K562 (cell line): ENCODE measurements around the gene PPAN. TPM values are rescaled to one million over a fixed set of nuclear protein-coding genes. Genes with fewer than 3 reads are reported as not detected.

ENCODE experiments used
- ETV6 ChIP-seq, 3 experiments: fragments of 150-350 bp in 1 of 3; sonication (generic) in 1 of 3; formaldehyde crosslinking in 1 of 3; IDR thresholded peaks; 2 replicates each; pipeline versions ENCODE4 v1.6.1 to v1.8.0; 2014 to 2022; ENCODE audit warnings: borderline replicate concordance in 2 of 3, low read depth in 2 of 3, antibody characterized with exemption in 1 of 3, low read length in 1 of 3, mild to moderate bottlenecking in 1 of 3, missing genetic modification reagents in 1 of 3
- GTF2A2 ChIP-seq: IDR thresholded peaks from 2 replicates; pipeline ENCODE4 v1.6.1; 2016; ENCODE audit warnings: mild to moderate bottlenecking, missing genetic modification characterization, missing compliant biosample characterization
- MGA ChIP-seq: fragments of 450-650 bp; IDR thresholded peaks from 2 replicates; pipeline ENCODE4 v1.6.1; 2016; ENCODE audit warnings: mild to moderate bottlenecking, moderate library complexity
- NFIX ChIP-seq: fragments of 250-450 bp; sonication (Bioruptor Pico); IDR thresholded peaks from 2 replicates; pipeline ENCODE4 v1.4.0; 2020; ENCODE audit warnings: low read depth, mild to moderate bottlenecking, moderate library complexity
- SRSF9 ChIP-seq: fragments of 200-400 bp; formaldehyde crosslinking; IDR thresholded peaks from 2 replicates; pipeline ENCODE4 v1.6.1; 2017; ENCODE audit warnings: low read depth, low read length, borderline replicate concordance
- SUPT5H ChIP-seq: fragments of 450-650 bp; IDR thresholded peaks from 2 replicates; pipeline ENCODE4 v1.6.1; 2016
- ZNF583 ChIP-seq: fragments of 250-450 bp; sonication (Bioruptor Pico); IDR thresholded peaks from 2 replicates; pipeline ENCODE4 v1.4.0; 2020
- ZNF584 ChIP-seq: fragments of 200-800 bp; sonication (Bioruptor generic); IDR thresholded peaks from 2 replicates; pipeline ENCODE4 v1.6.1; 2016; ENCODE audit warnings: low read depth, mild to moderate bottlenecking, missing genetic modification characterization, missing compliant biosample characterization
- polyA plus RNA-seq, 8 experiments: library from polyadenylated mRNA; depleted of rRNA in 4 of 8; stranded (reverse) in 5 of 8; unstranded in 3 of 8; fragments of >200 nt; fragmentation: Nextera tagmentation in 2 of 8; fragmentation: Illumina TruSeq in 1 of 8; extraction: Ambion mirVana in 2 of 8; extraction: Trizol in 1 of 8; gene quantifications; 2 replicates each; pipeline versions ENCODE4 v1.2.1 to v1.2.3, GENCODE V29; 2011 to 2014; ENCODE audit warnings: inconsistent platforms in 1 of 8, missing spikeins in 1 of 8
- total RNA-seq, 7 experiments: library from RNA; depleted of rRNA in 6 of 7; stranded (reverse); fragments of >200 nt in 6 of 7; fragmentation: Illumina TruSeq in 2 of 7; extraction: Trizol in 2 of 7; gene quantifications; 2 replicates each; pipeline versions ENCODE4 v1.2.1 to v1.2.3, GENCODE V29; 2011 to 2021; ENCODE audit warnings: low replicate concordance in 1 of 7
- TF ChIP-seq, protein P1 (sequence below): fragments of 250-450 bp; sonication (Bioruptor Pico); IDR thresholded peaks from 2 replicates; pipeline ENCODE4 v1.4.0; 2020
- TF ChIP-seq, protein P2 (sequence below): fragments of 450-650 bp; formaldehyde crosslinking; IDR thresholded peaks from 2 replicates; pipeline ENCODE4 v1.4.0; 2022; ENCODE audit warnings: missing genetic modification characterization
- TF ChIP-seq, protein P3 (sequence below): fragments of 450-650 bp; formaldehyde crosslinking; conservative IDR thresholded peaks from 2 replicates; pipeline ENCODE4 v1.4.0; 2022; ENCODE audit warnings: mild to moderate bottlenecking, missing genetic modification characterization
- TF ChIP-seq, protein P4 (sequence below): fragments of 250-450 bp; sonication (Bioruptor Pico); IDR thresholded peaks from 2 replicates; pipeline ENCODE4 v1.8.0; 2021; ENCODE audit warnings: borderline replicate concordance, mild to moderate bottlenecking, moderate library complexity; ENCODE audit not compliant: poor library complexity, severe bottlenecking

Gene PPAN
- total and polyA plus RNA-seq, 9 of the 15 experiments (the other 6 are each of a cell fraction or from before 2014, with no cell fraction given): 2.2 to 129 (median 59.1) TPM

DNA sequence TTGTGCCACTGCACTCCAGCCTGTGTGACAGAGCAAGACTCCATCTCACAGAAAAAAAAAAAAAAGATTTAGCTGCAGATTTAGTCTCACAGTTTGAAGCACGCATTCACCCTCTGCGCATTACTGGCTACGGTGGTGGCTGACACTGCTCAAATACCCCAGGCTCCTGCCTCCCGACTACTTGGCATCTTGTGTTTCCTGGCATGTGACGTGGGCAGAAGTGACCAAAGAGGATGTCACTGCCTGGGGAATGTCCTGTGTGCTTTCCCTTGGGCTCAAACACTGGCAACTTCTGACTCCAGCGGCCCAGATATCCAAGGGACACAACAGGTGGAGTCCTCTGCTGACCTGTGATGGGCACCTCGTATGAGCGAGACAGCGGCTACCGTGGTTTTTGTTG, 38.2 kb downstream of the PPAN start (continued):
- TF ChIP-seq MGA (no peak), SRSF9 (no peak), ETV6 (IDR thresholded peaks at IDR 0.05; ENCODE audit: borderline replicate concordance in 1 of 2, low read depth in 2 of 2, low read length in 1 of 2) (no peak), ETV6 (CRISPR knock-in tag; IDR thresholded peaks at IDR 0.05; ENCODE audit: borderline replicate concordance) (no peak), SUPT5H (no peak), GTF2A2 (tag) (no peak), ZNF583 (CRISPR knock-in tag) (no peak), ZNF584 (CRISPR knock-in tag) (no peak), NFIX (CRISPR knock-in tag) (no peak)
- TF ChIP-seq, protein P1, sequence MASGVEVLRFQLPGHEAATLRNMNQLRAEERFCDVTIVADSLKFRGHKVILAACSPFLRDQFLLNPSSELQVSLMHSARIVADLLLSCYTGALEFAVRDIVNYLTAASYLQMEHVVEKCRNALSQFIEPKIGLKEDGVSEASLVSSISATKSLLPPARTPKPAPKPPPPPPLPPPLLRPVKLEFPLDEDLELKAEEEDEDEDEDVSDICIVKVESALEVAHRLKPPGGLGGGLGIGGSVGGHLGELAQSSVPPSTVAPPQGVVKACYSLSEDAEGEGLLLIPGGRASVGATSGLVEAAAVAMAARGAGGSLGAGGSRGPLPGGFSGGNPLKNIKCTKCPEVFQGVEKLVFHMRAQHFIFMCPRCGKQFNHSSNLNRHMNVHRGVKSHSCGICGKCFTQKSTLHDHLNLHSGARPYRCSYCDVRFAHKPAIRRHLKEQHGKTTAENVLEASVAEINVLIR (CRISPR knock-in tag): no peak
- TF ChIP-seq, protein P2, sequence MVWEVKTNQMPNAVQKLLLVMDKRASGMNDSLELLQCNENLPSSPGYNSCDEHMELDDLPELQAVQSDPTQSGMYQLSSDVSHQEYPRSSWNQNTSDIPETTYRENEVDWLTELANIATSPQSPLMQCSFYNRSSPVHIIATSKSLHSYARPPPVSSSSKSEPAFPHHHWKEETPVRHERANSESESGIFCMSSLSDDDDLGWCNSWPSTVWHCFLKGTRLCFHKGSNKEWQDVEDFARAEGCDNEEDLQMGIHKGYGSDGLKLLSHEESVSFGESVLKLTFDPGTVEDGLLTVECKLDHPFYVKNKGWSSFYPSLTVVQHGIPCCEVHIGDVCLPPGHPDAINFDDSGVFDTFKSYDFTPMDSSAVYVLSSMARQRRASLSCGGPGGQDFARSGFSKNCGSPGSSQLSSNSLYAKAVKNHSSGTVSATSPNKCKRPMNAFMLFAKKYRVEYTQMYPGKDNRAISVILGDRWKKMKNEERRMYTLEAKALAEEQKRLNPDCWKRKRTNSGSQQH (CRISPR knock-in tag): no peak
- TF ChIP-seq, protein P3, sequence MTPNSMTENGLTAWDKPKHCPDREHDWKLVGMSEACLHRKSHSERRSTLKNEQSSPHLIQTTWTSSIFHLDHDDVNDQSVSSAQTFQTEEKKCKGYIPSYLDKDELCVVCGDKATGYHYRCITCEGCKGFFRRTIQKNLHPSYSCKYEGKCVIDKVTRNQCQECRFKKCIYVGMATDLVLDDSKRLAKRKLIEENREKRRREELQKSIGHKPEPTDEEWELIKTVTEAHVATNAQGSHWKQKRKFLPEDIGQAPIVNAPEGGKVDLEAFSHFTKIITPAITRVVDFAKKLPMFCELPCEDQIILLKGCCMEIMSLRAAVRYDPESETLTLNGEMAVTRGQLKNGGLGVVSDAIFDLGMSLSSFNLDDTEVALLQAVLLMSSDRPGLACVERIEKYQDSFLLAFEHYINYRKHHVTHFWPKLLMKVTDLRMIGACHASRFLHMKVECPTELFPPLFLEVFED (CRISPR knock-in tag): no peak
- TF ChIP-seq, protein P4, sequence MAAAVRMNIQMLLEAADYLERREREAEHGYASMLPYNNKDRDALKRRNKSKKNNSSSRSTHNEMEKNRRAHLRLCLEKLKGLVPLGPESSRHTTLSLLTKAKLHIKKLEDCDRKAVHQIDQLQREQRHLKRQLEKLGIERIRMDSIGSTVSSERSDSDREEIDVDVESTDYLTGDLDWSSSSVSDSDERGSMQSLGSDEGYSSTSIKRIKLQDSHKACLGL (CRISPR knock-in tag): no peak
- TF ChIP-seq, all 486 proteins: peak for 0
